Gastrocnemius medialis (tissue), 4 donors: ENCODE data around the gene AHSA1.

Experiments
- CTCF ChIP-seq, 5 experiments: fragments of 450-650 bp in 3 of 5; fragments of 200-600 bp in 2 of 5; sonication (generic) in 2 of 5; IDR thresholded peaks in 4 of 5; conservative IDR thresholded peaks in 1 of 5; 1 replicate in 4 of 5; 2 replicates in 1 of 5; pipeline ENCODE4 v1.5.1; 2016 to 2019; ENCODE audit warnings: antibody characterized with exemption in 5 of 5, mild to moderate bottlenecking in 3 of 5, moderate library complexity in 3 of 5
- POLR2A ChIP-seq, 2 donors: fragments of 450-650 bp; IDR thresholded peaks; one replicate each; pipeline ENCODE4 v1.6.1; 2017; ENCODE audit warnings: antibody characterized with exemption in 2 of 2, mild to moderate bottlenecking in 2 of 2, moderate library complexity in 2 of 2

- TF ChIP-seq CTCF (IDR thresholded peaks at IDR 0.05 in 4 of 5, conservative IDR thresholded peaks at IDR 0.05 in 1 of 5) (no peak), POLR2A (IDR thresholded peaks at IDR 0.05) (no peak)
Measured at GRCh38 chr14:77491056-77491455, 33.2 kb downstream of the AHSA1 start.
